Neural progenitor cell (in vitro differentiated cells): ENCODE data around the gene KPNB1. TPM values are rescaled to one million over a fixed set of nuclear protein-coding genes. Genes with fewer than 3 reads are reported as not detected.

ENCODE experiments used
- DNase-seq: peaks from one replicate; pipeline ENCODE4 v3.0.0-alpha.2; 2016; ENCODE audit warnings: low spot score
- H2AFZ ChIP-seq: fragments of 200-600 bp; sonication (generic); replicated peaks from 2 replicates; pipeline ENCODE4 v1.6.1; 2016; ENCODE audit warnings: antibody characterized with exemption
- H3F3A ChIP-seq: fragments of 200-600 bp; sonication (generic); 2 replicates; pipeline ENCODE4 v1.6.1; 2016; ENCODE audit warnings: antibody characterized with exemption, low read depth
- H3K27ac ChIP-seq: fragments of 200-600 bp; sonication (generic); 2 replicates; pipeline ENCODE4 v1.5.1; 2016; ENCODE audit warnings: mild to moderate bottlenecking
- H3K27me3 ChIP-seq: fragments of 200-600 bp; sonication (generic); 2 replicates; pipeline ENCODE4 v1.6.1; 2016; ENCODE audit warnings: mild to moderate bottlenecking, moderate library complexity
- H3K36me3 ChIP-seq: fragments of 200-600 bp; sonication (generic); 2 replicates; pipeline ENCODE4 v1.5.1; 2016
- H3K4me1 ChIP-seq: fragments of 200-600 bp; sonication (generic); 2 replicates; pipeline ENCODE4 v1.6.1; 2016; ENCODE audit warnings: mixed run types
- H3K4me2 ChIP-seq: fragments of 200-600 bp; sonication (generic); 2 replicates; pipeline ENCODE4 v1.6.1; 2016
- H3K4me3 ChIP-seq: fragments of 200-600 bp; sonication (generic); 2 replicates; pipeline ENCODE4 v1.5.1; 2016
- H3K79me2 ChIP-seq: fragments of 200-600 bp; sonication (generic); 2 replicates; pipeline ENCODE4 v1.6.1; 2016; ENCODE audit warnings: low read depth
- H3K9ac ChIP-seq: fragments of 200-600 bp; sonication (generic); 2 replicates; pipeline ENCODE4 v1.6.1; 2016
- H3K9me3 ChIP-seq: fragments of 200-600 bp; sonication (generic); 2 replicates; pipeline ENCODE4 v1.5.1; 2016; ENCODE audit warnings: low read depth
- H4K20me1 ChIP-seq: fragments of 200-600 bp; sonication (generic); 2 replicates; pipeline ENCODE4 v1.6.1; 2016; ENCODE audit warnings: low read depth
- H3K27ac Mint-ChIP-seq: 3 replicates; pipeline ENCODE4 v1.8.0; 2021; ENCODE audit warnings: mixed read lengths
- H3K27me3 Mint-ChIP-seq: 2 replicates; pipeline ENCODE4 v1.8.0; 2022; ENCODE audit warnings: low read depth, mild to moderate bottlenecking, inconsistent platforms, moderate library complexity, mixed read lengths; ENCODE audit not compliant: insufficient read depth
- H3K36me3 Mint-ChIP-seq: 3 replicates; pipeline ENCODE4 v1.8.0; 2021; ENCODE audit warnings: mixed read lengths
- H3K4me1 Mint-ChIP-seq: 3 replicates; pipeline ENCODE4 v1.8.0; 2021; ENCODE audit warnings: mixed read lengths
- H3K4me3 Mint-ChIP-seq: 3 replicates; pipeline ENCODE4 v1.8.0; 2021; ENCODE audit warnings: mild to moderate bottlenecking, moderate library complexity, mixed read lengths
- H3K9me3 Mint-ChIP-seq: 3 replicates; pipeline ENCODE4 v1.8.0; 2020; ENCODE audit warnings: mixed read lengths
- CTCF ChIP-seq: fragments of 200-600 bp; sonication (generic); IDR thresholded peaks from 2 replicates; pipeline ENCODE4 v1.5.1; 2017; ENCODE audit warnings: antibody characterized with exemption, mild to moderate bottlenecking
- EZH2 ChIP-seq: fragments of 200-600 bp; sonication (generic); IDR thresholded peaks from 2 replicates; pipeline ENCODE4 v1.6.1; 2017; ENCODE audit warnings: antibody characterized with exemption, mild to moderate bottlenecking, moderate library complexity
- EZH2phosphoT487 ChIP-seq: fragments of 200-600 bp; sonication (generic); IDR thresholded peaks from 2 replicates; pipeline ENCODE4 v1.6.1; 2017; ENCODE audit warnings: antibody characterized with exemption
- small RNA-seq: library from RNA; depleted of rRNA; stranded (forward); fragments of <200 nt; gene quantifications from one replicate; pipeline ENCODE3, GENCODE V24; 2015
- total RNA-seq: library from RNA; depleted of rRNA; stranded (reverse); fragments of >200 nt; gene quantifications from 2 replicates; pipeline ENCODE4 v1.2.3, GENCODE V29; 2015; ENCODE audit warnings: low replicate concordance

Gene KPNB1
- total RNA-seq, 1 donor from 2014 or later = 543 TPM

GRCh38 chr17:47733047-47733673 lies 83.4 kb downstream of the KPNB1 start, which contains the start of gene TBX21:
TSS of gene TBX21 (plus strand) at chr17:47733236. CDS start at chr17:47733455, 219 bp downstream.
- H3K9me3 Mint-ChIP-seq = peaks cover 3% of the 10 kb centered on the region
- Histone ChIP-seq H3K9ac (no peak within 1 kb of the TSS), H3K9me3 (no peaks in the 10 kb centered on the region), H3K79me2 (no peaks in the 10 kb centered on the region), H4K20me1 (peaks cover 12% of the 10 kb centered on the region), H2AFZ (peak within 1 kb of the TSS; percentile 89), H3K4me2 (peak within 1 kb of the TSS; percentile 96), H3K4me1 (peaks cover 5% of the 10 kb centered on the region), H3K27me3 (peaks cover 85% of the 10 kb centered on the region), H3F3A (no peaks in the 10 kb centered on the region), H3K36me3 (no peaks in the 10 kb centered on the region), H3K4me3 (peak within 1 kb of the TSS; percentile 66), H3K27ac (no peak within 1 kb of the TSS)
- H3K27ac Mint-ChIP-seq = no peak within 1 kb of the TSS
- H3K4me3 Mint-ChIP-seq = peak within 1 kb of the TSS; percentile 84
- TF ChIP-seq EZH2 (peak; percentile 96), EZH2phosphoT487 (peak; percentile 92), CTCF (peak; percentile 53)
- peaks cover 59% of the 10 kb centered on the region for H3K27me3 Mint-ChIP-seq
- H3K4me1 Mint-ChIP-seq = peaks cover 9% of the 10 kb centered on the region
- no peaks in the 10 kb centered on the region for H3K36me3 Mint-ChIP-seq
- DNase-seq = peak; percentile 95

- peak; percentile 36 for DNase-seq
- Histone ChIP-seq H3K27me3 (peaks cover 85% of the 10 kb centered on the region), H3K27ac (no peak overlapping the region), H3K4me1 (peaks cover 5% of the 10 kb centered on the region), H3K9me3 (no peaks in the 10 kb centered on the region), H3K4me2 (peak overlapping the region; percentile 96), H3K4me3 (peak overlapping the region; percentile 66), H4K20me1 (peaks cover 12% of the 10 kb centered on the region), H2AFZ (peak overlapping the region; percentile 89), H3K36me3 (no peaks in the 10 kb centered on the region), H3K79me2 (no peaks in the 10 kb centered on the region), H3F3A (no peaks in the 10 kb centered on the region), H3K9ac (no peak overlapping the region)
- H3K36me3 Mint-ChIP-seq = no peaks in the 10 kb centered on the region
- peaks cover 62% of the 10 kb centered on the region for H3K27me3 Mint-ChIP-seq
- H3K9me3 Mint-ChIP-seq = peaks cover 3% of the 10 kb centered on the region
- H3K4me3 Mint-ChIP-seq = peak overlapping the region; percentile 84
- no peak for TF ChIP-seq CTCF
- TF ChIP-seq EZH2 = peak; percentile 99
- peak; percentile 98 for TF ChIP-seq EZH2phosphoT487
- no peak overlapping the region for H3K27ac Mint-ChIP-seq
- H3K4me1 Mint-ChIP-seq = peaks cover 9% of the 10 kb centered on the region
Measured at GRCh38 chr17:47733674-47734410, 84.1 kb downstream of the KPNB1 start.

GRCh38 chr17:47735139-47735464 lies 85.4 kb downstream of the KPNB1 start:
- Histone ChIP-seq H2AFZ (no peak overlapping the region), H3K4me1 (peaks cover 5% of the 10 kb centered on the region), H3K27me3 (peaks cover 73% of the 10 kb centered on the region), H3F3A (no peaks in the 10 kb centered on the region), H3K79me2 (no peaks in the 10 kb centered on the region), H3K4me2 (no peak overlapping the region), H4K20me1 (peaks cover 12% of the 10 kb centered on the region), H3K9ac (no peak overlapping the region), H3K36me3 (no peaks in the 10 kb centered on the region), H3K27ac (no peak overlapping the region), H3K9me3 (no peaks in the 10 kb centered on the region), H3K4me3 (no peak overlapping the region)
- H3K4me3 Mint-ChIP-seq = no peak overlapping the region
- no peaks in the 10 kb centered on the region for H3K36me3 Mint-ChIP-seq
- no peak overlapping the region for H3K27ac Mint-ChIP-seq
- H3K27me3 Mint-ChIP-seq = peaks cover 58% of the 10 kb centered on the region
- DNase-seq = no peak
- TF ChIP-seq CTCF (no peak), EZH2phosphoT487 (no peak), EZH2 (no peak)
- H3K9me3 Mint-ChIP-seq = peaks cover 3% of the 10 kb centered on the region
- peaks cover 9% of the 10 kb centered on the region for H3K4me1 Mint-ChIP-seq

Small RNAs within 50 kb of the gene (small RNA-seq; reads per million reads assigned to genes)
- gene AC015674.1 = not detected

Other genes starting within 250 kb of the KPNB1 start
- 92.5 and 121 TPM in 2 replicates for gene NPEPPS, start 118.8 kb upstream of the KPNB1 start, total RNA-seq
- gene TBKBP1, start 44.2 kb downstream of the KPNB1 start, total RNA-seq = 3.0 and 21.6 TPM in 2 replicates
- 0.12 TPM in 1 of 2 replicates, not detected in the other for gene TBX21, start 83.3 kb downstream of the KPNB1 start, total RNA-seq
- 5.1 and 10.8 TPM in 2 replicates for gene OSBPL7, start 171.9 kb downstream of the KPNB1 start, total RNA-seq
- 48.2 and 63.3 TPM in 2 replicates for gene MRPL10, start 181.6 kb downstream of the KPNB1 start, total RNA-seq
- 0.06 and 0.12 TPM in 2 replicates for gene LRRC46, start 181.8 kb downstream of the KPNB1 start, total RNA-seq
- gene SCRN2, start 191.4 kb downstream of the KPNB1 start, total RNA-seq = 29.8 and 61.3 TPM in 2 replicates
- gene SP6, start 201.2 kb downstream of the KPNB1 start, total RNA-seq = 0.04 and 0.65 TPM in 2 replicates
- 1.6 and 2.3 TPM in 2 replicates for gene SP2, start 246.3 kb downstream of the KPNB1 start, total RNA-seq